H1 (cell line): ENCODE data around the gene ZFAND3. TPM values are rescaled to one million over a fixed set of nuclear protein-coding genes. Genes with fewer than 3 reads are reported as not detected.

ENCODE experiments used
- CTCF ChIA-PET: fragments of 300-600 bp; sonication (Branson Sonifier 250); formaldehyde crosslinking; loops from one replicate; lab custom pipeline; 2021; ENCODE audit not compliant: partially characterized antibody; lab: Charles Lee
- POLR2A ChIA-PET: fragments of 300-600 bp; sonication (Branson Sonifier 250); formaldehyde crosslinking; loops from one replicate; lab custom pipeline; 2021; ENCODE audit warnings: inconsistent platforms; ENCODE audit not compliant: partially characterized antibody; lab: Charles Lee
- DNase-seq, 2 experiments: peaks; one replicate each; pipeline versions ENCODE4 v3.0.0 to v3.0.0-alpha.2; 2010 to 2022; ENCODE audit warnings: low spot score in 2 of 2, low read depth in 1 of 2, mixed read lengths in 1 of 2
- FAIRE-seq: peaks from 2 replicates; lab custom pipeline; 2011; peaks lifted over from hg19 to GRCh38; lab: Jason Lieb, UNC
- H2AFZ ChIP-seq: 2 replicates; pipeline ENCODE4 v1.8.1; 2012; ENCODE audit warnings: low read length, inconsistent platforms
- H2AK5ac ChIP-seq: 2 replicates; pipeline ENCODE4 v1.6.1; 2013; ENCODE audit warnings: low read depth, low read length
- H2BK120ac ChIP-seq: replicated peaks from 2 replicates; pipeline ENCODE3; 2013; ENCODE audit warnings: low read depth, low read length, inconsistent platforms
- H2BK12ac ChIP-seq: 2 replicates; pipeline ENCODE4 v1.6.1; 2013; ENCODE audit warnings: low read depth, low read length
- H2BK15ac ChIP-seq: 2 replicates; pipeline ENCODE4 v1.6.1; 2013; ENCODE audit warnings: low read length
- H2BK20ac ChIP-seq: 2 replicates; pipeline ENCODE4 v1.6.1; 2013; ENCODE audit warnings: low read length
- H2BK5ac ChIP-seq: 2 replicates; pipeline ENCODE4 v1.6.1; 2013; ENCODE audit warnings: low read depth, low read length
- H3K14ac ChIP-seq: 2 replicates; pipeline ENCODE4 v1.6.1; 2013; ENCODE audit warnings: inconsistent platforms; ENCODE audit not compliant: insufficient read length
- H3K18ac ChIP-seq: 2 replicates; pipeline ENCODE4 v1.6.1; 2013; ENCODE audit warnings: low read length; ENCODE audit errors: extremely low read depth
- H3K23ac ChIP-seq: 2 replicates; pipeline ENCODE4 v1.6.1; 2013; ENCODE audit warnings: inconsistent platforms; ENCODE audit not compliant: insufficient read length
- H3K23me2 ChIP-seq: 2 replicates; pipeline ENCODE4 v1.6.1; 2013; ENCODE audit warnings: low read depth, low read length
- H3K27ac ChIP-seq: 2 replicates; pipeline ENCODE4 v1.6.1; 2011; ENCODE audit warnings: low read depth, low read length, inconsistent platforms
- H3K27me3 ChIP-seq, 4 experiments: replicated peaks in 1 of 4; 1 replicate in 1 of 4; 2 replicates in 3 of 4; pipeline versions ENCODE4 v1.6.1 to v1.8.1; 2011 to 2013; ENCODE audit warnings: low read length in 3 of 4, mild to moderate bottlenecking in 3 of 4, inconsistent platforms in 2 of 4, mixed read lengths in 2 of 4, moderate library complexity in 1 of 4; ENCODE audit not compliant: control insufficient read depth in 3 of 4, insufficient read depth in 3 of 4; ENCODE audit errors: extremely low read depth in 1 of 4
- H3K36me3 ChIP-seq, 4 experiments: 2 replicates each; pipeline versions ENCODE4 v1.6.1 to v1.8.1; 2011 to 2013; ENCODE audit warnings: mild to moderate bottlenecking in 4 of 4, low read length in 3 of 4, moderate library complexity in 2 of 4, control low read depth in 1 of 4, inconsistent platforms in 1 of 4; ENCODE audit not compliant: insufficient read depth in 4 of 4, control insufficient read depth in 2 of 4
- H3K4ac ChIP-seq: replicated peaks from 2 replicates; pipeline ENCODE3; 2013; ENCODE audit warnings: low read length, low read depth, mixed read lengths, inconsistent platforms; ENCODE audit not compliant: insufficient read length
- H3K4me1 ChIP-seq, 4 experiments: replicated peaks in 1 of 4; 1 replicate in 1 of 4; 2 replicates in 3 of 4; pipeline versions ENCODE4 v1.6.1 to v1.8.1; 2011 to 2013; ENCODE audit warnings: low read length in 3 of 4, inconsistent platforms in 2 of 4, mixed read lengths in 1 of 4; ENCODE audit not compliant: insufficient read depth in 4 of 4, control insufficient read depth in 3 of 4
- H3K4me2 ChIP-seq, 2 experiments: 2 replicates each; pipeline versions ENCODE4 v1.6.1 to v1.8.1; 2011 to 2013; ENCODE audit warnings: low read depth in 2 of 2, low read length in 2 of 2, control low read depth in 1 of 2, inconsistent platforms in 1 of 2, mild to moderate bottlenecking in 1 of 2; ENCODE audit not compliant: insufficient read depth in 1 of 2
- H3K4me3 ChIP-seq, 4 experiments: fragments of 200-600, 300-600 bp in 1 of 4; sonication (generic), shearing (Covaris generic), sonication (Bioruptor Twin) in 1 of 4; 2 replicates each; pipeline versions ENCODE4 v1.5.1 to v1.8.1; 2011 to 2016; ENCODE audit warnings: low read length in 4 of 4, low read depth in 3 of 4, control low read depth in 2 of 4, inconsistent platforms in 2 of 4, mild to moderate bottlenecking in 2 of 4, mixed read lengths in 1 of 4, moderate library complexity in 1 of 4; ENCODE audit not compliant: insufficient read depth in 2 of 4; ENCODE audit errors: extremely low read depth in 1 of 4
- H3K56ac ChIP-seq: replicated peaks from 2 replicates; pipeline ENCODE3; 2013; ENCODE audit warnings: low read depth, mild to moderate bottlenecking, mixed read lengths, low read length, inconsistent platforms; ENCODE audit not compliant: insufficient read length
- H3K79me1 ChIP-seq: 2 replicates; pipeline ENCODE4 v1.6.1; 2013; ENCODE audit warnings: low read depth, low read length, control low read depth
- H3K79me2 ChIP-seq, 2 experiments: 2 replicates each; pipeline versions ENCODE4 v1.6.1 to v1.8.1; 2012 to 2013; ENCODE audit warnings: low read length in 2 of 2, mild to moderate bottlenecking in 2 of 2, inconsistent platforms in 1 of 2; ENCODE audit not compliant: insufficient read depth in 2 of 2, control insufficient read depth in 1 of 2
- H3K9ac ChIP-seq, 4 experiments: replicated peaks in 1 of 4; 1 replicate in 1 of 4; 2 replicates in 3 of 4; pipeline versions ENCODE4 v1.6.1 to v1.8.1; 2011 to 2013; ENCODE audit warnings: low read depth in 3 of 4, low read length in 3 of 4, control low read depth in 2 of 4, mild to moderate bottlenecking in 2 of 4, moderate library complexity in 2 of 4, inconsistent platforms in 1 of 4; ENCODE audit errors: extremely low read depth in 1 of 4
- H3K9me3 ChIP-seq, 2 experiments: 2 replicates each; pipeline versions ENCODE4 v1.6.1 to v1.8.1; 2012 to 2013; ENCODE audit warnings: mild to moderate bottlenecking in 2 of 2, moderate library complexity in 2 of 2, control low read depth in 1 of 2, inconsistent platforms in 1 of 2, low read depth in 1 of 2, low read length in 1 of 2, mixed read lengths in 1 of 2; ENCODE audit not compliant: insufficient read depth in 2 of 2
- H4K20me1 ChIP-seq, 2 experiments: replicated peaks in 1 of 2; 2 replicates each; pipeline versions ENCODE3 to v1.8.1; 2011 to 2013; ENCODE audit warnings: inconsistent platforms in 2 of 2, low read length in 2 of 2, mild to moderate bottlenecking in 1 of 2; ENCODE audit not compliant: insufficient read depth in 2 of 2, control insufficient read depth in 1 of 2
- H4K5ac ChIP-seq: 2 replicates; pipeline ENCODE4 v1.6.1; 2013; ENCODE audit warnings: low read length, low read depth, mixed read lengths, inconsistent platforms; ENCODE audit not compliant: insufficient read length
- H4K8ac ChIP-seq: 2 replicates; pipeline ENCODE4 v1.8.0; 2013; ENCODE audit warnings: mild to moderate bottlenecking, moderate library complexity, low read length, inconsistent platforms; ENCODE audit not compliant: insufficient read depth; ENCODE audit errors: extremely low read depth
- H4K91ac ChIP-seq: replicated peaks from 2 replicates; pipeline ENCODE3; 2013; ENCODE audit warnings: low read length, mixed read lengths, inconsistent platforms; ENCODE audit not compliant: insufficient read length
- ATF3 ChIP-seq: IDR thresholded peaks from 2 replicates; pipeline ENCODE4 v1.6.1; 2011; ENCODE audit warnings: low read depth, mild to moderate bottlenecking, low read length; ENCODE audit not compliant: insufficient read depth
- BACH1 ChIP-seq: IDR thresholded peaks from 2 replicates; pipeline ENCODE4 v1.6.1; 2012; ENCODE audit warnings: low read length, improper control_type of control experiment
- BRCA1 ChIP-seq: IDR thresholded peaks from 2 replicates; pipeline ENCODE4 v1.6.1; 2012; ENCODE audit warnings: low read depth, low read length, improper control_type of control experiment
- EZH2 ChIP-seq: fragments of 200-600 bp; sonication (generic); IDR thresholded peaks from 2 replicates; pipeline ENCODE4 v1.7.1; 2012; ENCODE audit warnings: low read depth, mild to moderate bottlenecking, moderate library complexity, low read length, inconsistent platforms; ENCODE audit not compliant: severe bottlenecking
- HDAC6 ChIP-seq: IDR thresholded peaks from one replicate; pipeline ENCODE4 v1.7.1; 2012; ENCODE audit warnings: low read depth, mild to moderate bottlenecking, inconsistent platforms, low read length, moderate library complexity
- JUND ChIP-seq: IDR thresholded peaks from 2 replicates; pipeline ENCODE4 v1.6.1; 2011; ENCODE audit warnings: mild to moderate bottlenecking, improper control_type of control experiment, low read length
- POLR2AphosphoS5 ChIP-seq: IDR thresholded peaks from 2 replicates; pipeline ENCODE4 v1.6.1; 2011; ENCODE audit warnings: low read depth, low read length
- SAP30 ChIP-seq: fragments of 300-600 bp; sonication (generic); IDR thresholded peaks from 2 replicates; pipeline ENCODE4 v1.7.1; 2012; ENCODE audit warnings: low read length, moderate library complexity, mild to moderate bottlenecking, inconsistent platforms; ENCODE audit not compliant: insufficient read depth, insufficient replicate concordance
- WGBS, 2 experiments: shearing (Covaris generic) in 1 of 2; methylation state at CpG; one replicate each; pipeline versions ENCODE4 v1.1.6 to v1.1.7; 2013 to 2015; ENCODE audit warnings: low lambda C conversion rate in 2 of 2, mixed read lengths in 2 of 2, inconsistent platforms in 1 of 2, low coverage in 1 of 2, missing lambda C conversion rate in 1 of 2; ENCODE audit not compliant: insufficient replicate concordance in 2 of 2, insufficient coverage in 1 of 2, insufficient read length in 1 of 2; ENCODE audit errors: extremely low coverage in 1 of 2, missing lambda C conversion rate in 1 of 2; 5-methylcytosine and 5-hydroxymethylcytosine counted together
- polyA plus RNA-seq, 7 experiments: library from polyadenylated mRNA; depleted of rRNA in 3 of 7; stranded (reverse) in 5 of 7; unstranded in 2 of 7; fragments of >200 nt in 5 of 7; fragments of 200-250 nt in 2 of 7; gene quantifications; 1 replicate in 5 of 7; 2 replicates in 1 of 7; 4 replicates in 1 of 7; pipeline versions ENCODE4 v1.2.1 to v1.2.3, GENCODE V29; 2011 to 2013; ENCODE audit warnings: missing spikeins in 2 of 7, mixed read lengths in 2 of 7
- total RNA-seq: library from RNA; stranded (reverse); fragmentation: NEBNext Ultra II Directional; extraction: Animal tissue kit (Norgen Biotek cat#: 25700); gene quantifications from 2 replicates; pipeline ENCODE4 v1.2.1, GENCODE V29; 2021

The ZFAND3 gene
- total and polyA plus RNA-seq, 2 of the 8 experiments (the other 6 are each of a cell fraction or from before 2014, with no cell fraction given): 13.0 to 51.3 TPM

- no peak overlapping the region for H3K4ac ChIP-seq
- H3K27ac ChIP-seq: no peak overlapping the region
- H2BK12ac ChIP-seq: no peak overlapping the region
- H3K14ac ChIP-seq: no peak overlapping the region
- no peaks in the 10 kb centered on the region for H3K9me3 ChIP-seq
- CTCF ChIA-PET: no interaction called here
- H3K4me3 ChIP-seq: no peak overlapping the region
- H3K9ac ChIP-seq: no peak overlapping the region
- H3K23ac ChIP-seq: no peak overlapping the region
- no peaks in the 10 kb centered on the region for H3K36me3 ChIP-seq
- H3K4me1 ChIP-seq: peaks cover 0 to 3% (median 1%) of the 10 kb centered on the region in 4 experiments; a peak in 2 of 7 replicates
- H4K91ac ChIP-seq: no peak overlapping the region
- POLR2A ChIA-PET: no interaction called here
- H3K27me3 ChIP-seq: no peaks in the 10 kb centered on the region
- no peak overlapping the region for H3K56ac ChIP-seq
- H3K79me2 ChIP-seq: peaks cover 0 to 28% of the 10 kb centered on the region in 2 experiments; a peak in 2 of 4 replicates
- peaks cover 0 to 4% of the 10 kb centered on the region in 2 experiments for H4K20me1 ChIP-seq
- FAIRE-seq (no peak), DNase-seq (no peak)
- H2BK5ac ChIP-seq: no peak overlapping the region
- H3K18ac ChIP-seq: no peak overlapping the region
- H4K8ac ChIP-seq: no peak overlapping the region
- H3K4me2 ChIP-seq: no peak overlapping the region
- no peak overlapping the region for H2AK5ac ChIP-seq
- H2AFZ ChIP-seq: no peak overlapping the region
- no peak overlapping the region for H2BK15ac ChIP-seq
- no peak overlapping the region for H2BK120ac ChIP-seq
- no peak overlapping the region for H4K5ac ChIP-seq
- peaks cover 7% of the 10 kb centered on the region for H3K79me1 ChIP-seq
- 90% methylated on average over 4 of the region's 4 CpGs; no CpG with 5 or more reads in 1 of the 2 experiments for whole genome bisulfite sequencing, 2 experiments
- H3K23me2 ChIP-seq: no peaks in the 10 kb centered on the region
- H2BK20ac ChIP-seq: no peak overlapping the region
- TF ChIP-seq BRCA1: no peak
- TF ChIP-seq ATF3: no peak
- TF ChIP-seq HDAC6: no peak
- TF ChIP-seq POLR2AphosphoS5: no peak
- no peak for TF ChIP-seq SAP30
- TF ChIP-seq JUND: no peak
- no peak for TF ChIP-seq BACH1
- TF ChIP-seq EZH2: no peak
These were observed 140.8 kb downstream of the ZFAND3 start for GRCh38 chr6:37960139-37960935.
